CD14-positive monocyte (primary cell): ENCODE results near the gene ZNF608. TPM values are rescaled to one million over a fixed set of nuclear protein-coding genes. Genes with fewer than 3 reads are reported as not detected.

ENCODE experiments used
- DNase-seq, 3 donors: peaks; one replicate each; pipeline ENCODE4 v3.0.0-alpha.2; 2011 to 2022
- H2AFZ ChIP-seq: 2 replicates; pipeline ENCODE4 v1.6.0; 2012; ENCODE audit warnings: mild to moderate bottlenecking, low read depth, low read length, inconsistent platforms; ENCODE audit not compliant: insufficient read depth, poor library complexity, severe bottlenecking
- H3K27ac ChIP-seq, 2 donors: 1 replicate in 1 of 2; 2 replicates in 1 of 2; pipeline ENCODE4 v1.5.1; 2012 to 2013; ENCODE audit warnings: low read length in 2 of 2, control low read depth in 1 of 2, inconsistent platforms in 1 of 2, low read depth in 1 of 2, mild to moderate bottlenecking in 1 of 2
- H3K27me3 ChIP-seq, 2 donors: one replicate each; pipeline versions ENCODE4 v1.6.0 to v1.6.1; 2011 to 2013; ENCODE audit warnings: low read length in 2 of 2; ENCODE audit not compliant: control insufficient read depth in 2 of 2, insufficient read depth in 2 of 2
- H3K36me3 ChIP-seq, 2 donors: replicated peaks in 1 of 2; 1 replicate in 1 of 2; 2 replicates in 1 of 2; pipeline versions ENCODE4 v1.5.1 to v1.6.1; 2012 to 2013; ENCODE audit warnings: low read length in 2 of 2, control low read depth in 1 of 2, inconsistent platforms in 1 of 2, mild to moderate bottlenecking in 1 of 2; ENCODE audit not compliant: insufficient read depth in 2 of 2, control insufficient read depth in 1 of 2
- H3K4me1 ChIP-seq, 2 donors: 1 replicate in 1 of 2; 2 replicates in 1 of 2; pipeline versions ENCODE4 v1.5.1 to v1.6.1; 2012 to 2013; ENCODE audit warnings: low read length in 2 of 2, control low read depth in 1 of 2, inconsistent platforms in 1 of 2, mild to moderate bottlenecking in 1 of 2, moderate library complexity in 1 of 2; ENCODE audit not compliant: insufficient read depth in 2 of 2, control insufficient read depth in 1 of 2
- H3K4me2 ChIP-seq: replicated peaks from 2 replicates; pipeline ENCODE3; 2012; ENCODE audit warnings: low read length, moderate library complexity, mild to moderate bottlenecking; ENCODE audit not compliant: poor library complexity, severe bottlenecking; ENCODE audit errors: extremely low read depth
- H3K4me3 ChIP-seq, 3 experiments: fragments of 200-600 bp in 1 of 3; sonication (generic) in 1 of 3; replicated peaks in 1 of 3; 1 replicate in 2 of 3; 2 replicates in 1 of 3; pipeline ENCODE4 v1.5.1; 2011 to 2013; ENCODE audit warnings: low read length in 3 of 3, mild to moderate bottlenecking in 3 of 3, control low read depth in 2 of 3, low read depth in 2 of 3, inconsistent platforms in 1 of 3, moderate library complexity in 1 of 3
- H3K79me2 ChIP-seq: 2 replicates; pipeline ENCODE4 v1.6.0; 2012; ENCODE audit warnings: mild to moderate bottlenecking, control low read depth, inconsistent platforms, low read length, moderate library complexity; ENCODE audit not compliant: insufficient read depth
- H3K9ac ChIP-seq: 2 replicates; pipeline ENCODE4 v1.6.0; 2017; ENCODE audit warnings: low read length, mild to moderate bottlenecking; ENCODE audit not compliant: insufficient read depth, poor library complexity, severe bottlenecking
- H3K9me3 ChIP-seq, 2 donors: replicated peaks in 1 of 2; 1 replicate in 1 of 2; 2 replicates in 1 of 2; pipeline versions ENCODE4 v1.5.1 to v1.6.1; 2012 to 2013; ENCODE audit warnings: low read length in 2 of 2, control low read depth in 1 of 2; ENCODE audit not compliant: control insufficient read depth in 1 of 2, insufficient read depth in 1 of 2
- H4K20me1 ChIP-seq: 2 replicates; pipeline ENCODE4 v1.6.0; 2012; ENCODE audit warnings: mild to moderate bottlenecking, low read length, control low read depth, moderate library complexity; ENCODE audit not compliant: insufficient read depth
- H3K27ac Mint-ChIP-seq, 7 donors: one replicate each; pipeline ENCODE4 v1.8.0; 2020; ENCODE audit warnings: mild to moderate bottlenecking in 7 of 7, mixed read lengths in 7 of 7, moderate library complexity in 6 of 7, inconsistent platforms in 2 of 7
- H3K27me3 Mint-ChIP-seq, 3 donors: one replicate each; pipeline ENCODE4 v1.8.0; 2021 to 2022; ENCODE audit warnings: low read depth in 3 of 3, mild to moderate bottlenecking in 3 of 3, mixed read lengths in 3 of 3, moderate library complexity in 3 of 3, inconsistent platforms in 1 of 3
- H3K36me3 Mint-ChIP-seq, 2 donors: one replicate each; pipeline ENCODE4 v1.8.0; 2020; ENCODE audit warnings: mixed read lengths in 2 of 2, inconsistent platforms in 1 of 2, mild to moderate bottlenecking in 1 of 2
- H3K4me1 Mint-ChIP-seq: one replicate; pipeline ENCODE4 v1.8.0; 2020; ENCODE audit warnings: mild to moderate bottlenecking, mixed read lengths
- H3K4me3 Mint-ChIP-seq, 2 donors: one replicate each; pipeline ENCODE4 v1.8.0; 2020; ENCODE audit warnings: mild to moderate bottlenecking in 2 of 2, mixed read lengths in 2 of 2, moderate library complexity in 1 of 2
- H3K9me3 Mint-ChIP-seq, 7 donors: one replicate each; pipeline ENCODE4 v1.8.0; 2020 to 2022; ENCODE audit warnings: mixed read lengths in 7 of 7, mild to moderate bottlenecking in 6 of 7, moderate library complexity in 6 of 7, inconsistent platforms in 2 of 7
- WGBS: methylation state at CpG from one replicate; pipeline ENCODE4 v1.1.5; 2013; ENCODE audit warnings: missing lambda C conversion rate; ENCODE audit not compliant: insufficient coverage; 5-methylcytosine and 5-hydroxymethylcytosine counted together
- intact Hi-C, 2 donors: fragments of 100-400 bp; cut with micrococcal nuclease; formaldehyde crosslinking; loops; one replicate each; pipeline versions ENCODE4 v1.15.0 to v1.15.1; 2023
- polyA plus RNA-seq, 3 donors: library from polyadenylated mRNA; depleted of rRNA in 1 of 3; unstranded in 2 of 3; stranded (reverse) in 1 of 3; fragments of 300-500 nt in 2 of 3; fragments of >200 nt in 1 of 3; fragmentation: Illumina TruSeq in 2 of 3; gene quantifications; 1 replicate in 2 of 3; 2 replicates in 1 of 3; pipeline ENCODE4 v1.2.3, GENCODE V29; 2012 to 2021
- TF ChIP-seq, protein P1 (sequence below): fragments of 200-600 bp; IDR thresholded peaks from one replicate; pipeline ENCODE4 v1.8.0; 2022; ENCODE audit warnings: antibody characterized with exemption, mild to moderate bottlenecking

ZNF608 gene
- polyA plus RNA-seq, 3 donors, result 0.05 TPM; not detected in 2

- Histone ChIP-seq H3K36me3 (no peaks in the 10 kb centered on the region), H3K79me2 (no peaks in the 10 kb centered on the region), H2AFZ (no peak overlapping the region), H3K9me3 (no peaks in the 10 kb centered on the region), H3K4me2 (no peak overlapping the region), H3K9ac (no peak overlapping the region), H3K4me1 (no peaks in the 10 kb centered on the region), H3K27ac (no peak overlapping the region), H3K27me3 (no peaks in the 10 kb centered on the region), H3K4me3 (no peak overlapping the region), H4K20me1 (no peaks in the 10 kb centered on the region)
- Mint-ChIP-seq H3K4me3 (no peak overlapping the region), H3K9me3 (peaks cover 0 to 5% (median 0%) of the 10 kb centered on the region in 7 donors), H3K36me3 (no peaks in the 10 kb centered on the region), H3K4me1 (no peaks in the 10 kb centered on the region), H3K27ac (no peak overlapping the region), H3K27me3 (no peaks in the 10 kb centered on the region)
- no peak for DNase-seq
- TF ChIP-seq, protein P1, sequence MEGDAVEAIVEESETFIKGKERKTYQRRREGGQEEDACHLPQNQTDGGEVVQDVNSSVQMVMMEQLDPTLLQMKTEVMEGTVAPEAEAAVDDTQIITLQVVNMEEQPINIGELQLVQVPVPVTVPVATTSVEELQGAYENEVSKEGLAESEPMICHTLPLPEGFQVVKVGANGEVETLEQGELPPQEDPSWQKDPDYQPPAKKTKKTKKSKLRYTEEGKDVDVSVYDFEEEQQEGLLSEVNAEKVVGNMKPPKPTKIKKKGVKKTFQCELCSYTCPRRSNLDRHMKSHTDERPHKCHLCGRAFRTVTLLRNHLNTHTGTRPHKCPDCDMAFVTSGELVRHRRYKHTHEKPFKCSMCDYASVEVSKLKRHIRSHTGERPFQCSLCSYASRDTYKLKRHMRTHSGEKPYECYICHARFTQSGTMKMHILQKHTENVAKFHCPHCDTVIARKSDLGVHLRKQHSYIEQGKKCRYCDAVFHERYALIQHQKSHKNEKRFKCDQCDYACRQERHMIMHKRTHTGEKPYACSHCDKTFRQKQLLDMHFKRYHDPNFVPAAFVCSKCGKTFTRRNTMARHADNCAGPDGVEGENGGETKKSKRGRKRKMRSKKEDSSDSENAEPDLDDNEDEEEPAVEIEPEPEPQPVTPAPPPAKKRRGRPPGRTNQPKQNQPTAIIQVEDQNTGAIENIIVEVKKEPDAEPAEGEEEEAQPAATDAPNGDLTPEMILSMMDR, result no peak
- WGBS, result 100% methylated on average over 1 of the region's 3 CpGs
- intact Hi-C loops, result no loop called here
Measured at GRCh38 chr5:124771761-124772160, 25.3 kb upstream of the ZNF608 start.

- Mint-ChIP-seq H3K27me3 (peaks cover 0 to 3% (median 1%) of the 10 kb centered on the region in 3 donors), H3K36me3 (no peaks in the 10 kb centered on the region), H3K27ac (no peak overlapping the region), H3K9me3 (peaks cover 0 to 9% (median 0%) of the 10 kb centered on the region in 7 donors), H3K4me3 (no peak overlapping the region), H3K4me1 (no peaks in the 10 kb centered on the region)
- no peak overlapping the region for H3K4me3 ChIP-seq
- H2AFZ ChIP-seq, result no peak overlapping the region
- H3K27ac ChIP-seq, result no peak overlapping the region
- H3K36me3 ChIP-seq, result no peaks in the 10 kb centered on the region
- no peaks in the 10 kb centered on the region for H3K9me3 ChIP-seq
- no CpG with 5 or more reads among the region's 3 CpGs for WGBS
- H3K27me3 ChIP-seq, result no peaks in the 10 kb centered on the region
- no peak for DNase-seq
- no peak overlapping the region for H3K4me2 ChIP-seq
- TF ChIP-seq, protein P1, result no peak
- no peaks in the 10 kb centered on the region for H4K20me1 ChIP-seq
- no peaks in the 10 kb centered on the region for H3K79me2 ChIP-seq
- no peak overlapping the region for H3K9ac ChIP-seq
- intact Hi-C loops, result no loop called here
- no peaks in the 10 kb centered on the region for H3K4me1 ChIP-seq
Measured at GRCh38 chr5:124764992-124765611, 18.7 kb upstream of the ZNF608 start.
